ENCODE measurements around the gene RAB18.
"Not testable (repeated sequence)": the region's sequence is repeated elsewhere in the genome, so short reads cannot be mapped to it uniquely, and the experiment has no call there.

Gene RAB18

DNA sequence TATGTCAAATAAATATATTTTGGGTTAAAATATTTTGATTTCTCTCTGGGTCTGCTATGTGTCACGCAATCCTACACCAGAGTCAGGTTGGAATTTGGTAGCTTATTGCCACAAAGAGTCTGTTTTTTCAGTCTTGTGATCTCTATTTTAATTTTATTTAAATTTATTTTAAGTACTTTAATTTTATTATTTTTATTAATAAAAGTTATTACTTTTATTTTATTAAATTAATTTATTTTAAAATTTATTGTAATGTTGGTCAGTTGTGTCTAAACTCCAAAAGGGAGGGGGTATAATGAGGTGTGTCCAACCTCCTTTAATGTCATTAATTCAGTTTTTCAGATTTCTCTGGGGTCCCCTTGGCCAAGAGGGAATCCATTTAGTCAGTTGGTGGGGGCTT lies 42.8 kb upstream of the RAB18 start:
- H3K4me3 ChIP-seq (ENCODE audit: low read length) = no peak overlapping the region
- H3K36me3 ChIP-seq (replicated peaks; ENCODE audit: low read depth, low read length) = no peaks in the 10 kb centered on the region
- no peaks in the 10 kb centered on the region for H3K79me2 ChIP-seq (ENCODE audit: low read length)
- H4K20me1 ChIP-seq (ENCODE audit: insufficient read depth, low read length) = no peaks in the 10 kb centered on the region
- no peak overlapping the region for H2AFZ ChIP-seq (ENCODE audit: low read depth, low read length)
- peaks cover 5% of the 10 kb centered on the region; the same call in 1 of the 2 replicates for H3K4me1 ChIP-seq (ENCODE audit: low read length)
- H3K4me2 ChIP-seq (ENCODE audit: low read length) = no peak overlapping the region
- no peak overlapping the region for H3K9ac ChIP-seq (ENCODE audit: low read length)
- H3K27ac ChIP-seq (ENCODE audit: low read length) = no peak overlapping the region
- no peaks in the 10 kb centered on the region for H3K9me3 ChIP-seq (ENCODE audit: insufficient read depth, low read length)
- TF ChIP-seq, protein P1, sequence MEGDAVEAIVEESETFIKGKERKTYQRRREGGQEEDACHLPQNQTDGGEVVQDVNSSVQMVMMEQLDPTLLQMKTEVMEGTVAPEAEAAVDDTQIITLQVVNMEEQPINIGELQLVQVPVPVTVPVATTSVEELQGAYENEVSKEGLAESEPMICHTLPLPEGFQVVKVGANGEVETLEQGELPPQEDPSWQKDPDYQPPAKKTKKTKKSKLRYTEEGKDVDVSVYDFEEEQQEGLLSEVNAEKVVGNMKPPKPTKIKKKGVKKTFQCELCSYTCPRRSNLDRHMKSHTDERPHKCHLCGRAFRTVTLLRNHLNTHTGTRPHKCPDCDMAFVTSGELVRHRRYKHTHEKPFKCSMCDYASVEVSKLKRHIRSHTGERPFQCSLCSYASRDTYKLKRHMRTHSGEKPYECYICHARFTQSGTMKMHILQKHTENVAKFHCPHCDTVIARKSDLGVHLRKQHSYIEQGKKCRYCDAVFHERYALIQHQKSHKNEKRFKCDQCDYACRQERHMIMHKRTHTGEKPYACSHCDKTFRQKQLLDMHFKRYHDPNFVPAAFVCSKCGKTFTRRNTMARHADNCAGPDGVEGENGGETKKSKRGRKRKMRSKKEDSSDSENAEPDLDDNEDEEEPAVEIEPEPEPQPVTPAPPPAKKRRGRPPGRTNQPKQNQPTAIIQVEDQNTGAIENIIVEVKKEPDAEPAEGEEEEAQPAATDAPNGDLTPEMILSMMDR (IDR thresholded peaks at IDR 0.05; ENCODE audit: low read depth, low read length) = no peak
- TF ChIP-seq EZH2phosphoT487 (IDR thresholded peaks at IDR 0.05; ENCODE audit: low read depth) = no peak
- H3K27me3 ChIP-seq (ENCODE audit: low read depth, low read length) = no peaks in the 10 kb centered on the region

- no peaks in the 10 kb centered on the region for H3K9me3 ChIP-seq (ENCODE audit: insufficient read depth, low read length)
- H4K20me1 ChIP-seq (ENCODE audit: insufficient read depth, low read length) = no peaks in the 10 kb centered on the region
- H3K79me2 ChIP-seq (ENCODE audit: low read length) = no peaks in the 10 kb centered on the region
- no peak overlapping the region for H2AFZ ChIP-seq (ENCODE audit: low read depth, low read length)
- H3K36me3 ChIP-seq (replicated peaks; ENCODE audit: low read depth, low read length) = no peaks in the 10 kb centered on the region
- TF ChIP-seq, protein P1 (IDR thresholded peaks at IDR 0.05; ENCODE audit: low read depth, low read length) = no peak
- no peak for TF ChIP-seq EZH2phosphoT487 (IDR thresholded peaks at IDR 0.05; ENCODE audit: low read depth)
- H3K9ac ChIP-seq (ENCODE audit: low read length) = no peak overlapping the region
- H3K27me3 ChIP-seq (ENCODE audit: low read depth, low read length) = no peaks in the 10 kb centered on the region
- H3K4me1 ChIP-seq (ENCODE audit: low read length) = peaks cover 5% of the 10 kb centered on the region; the same call in 1 of the 2 replicates
- no peak overlapping the region for H3K27ac ChIP-seq (ENCODE audit: low read length)
- no peak overlapping the region for H3K4me3 ChIP-seq (ENCODE audit: low read length)
- H3K4me2 ChIP-seq (ENCODE audit: low read length) = no peak overlapping the region
Measured at GRCh38 chr10:27463961-27464360, 40.1 kb upstream of the RAB18 start.

DNA sequence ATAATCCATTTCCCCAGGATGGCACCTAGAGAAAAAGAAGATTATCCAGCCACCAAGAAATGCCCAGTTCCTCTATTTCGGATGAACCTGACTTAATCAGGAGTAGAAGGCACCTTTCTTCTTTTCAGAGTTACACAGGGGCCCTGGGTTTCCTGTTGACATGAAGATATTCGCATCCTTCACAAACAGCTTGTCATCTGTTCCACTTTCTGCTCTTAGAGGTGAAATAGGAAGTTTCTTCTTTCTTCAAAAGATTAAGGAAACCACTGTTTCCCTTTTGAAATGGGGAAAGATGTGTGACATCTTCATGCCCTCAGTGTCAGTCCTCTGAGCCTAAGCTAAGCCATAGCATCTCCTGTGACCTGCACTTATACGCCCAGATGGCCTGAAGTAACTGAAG lies 39.1 kb upstream of the RAB18 start:
- Histone ChIP-seq H2AFZ (ENCODE audit: low read depth, low read length) (no peak overlapping the region), H3K9ac (ENCODE audit: low read length) (no peak overlapping the region), H4K20me1 (ENCODE audit: insufficient read depth, low read length) (no peaks in the 10 kb centered on the region), H3K4me1 (ENCODE audit: low read length) (peaks cover 5% of the 10 kb centered on the region; the same call in 1 of the 2 replicates), H3K9me3 (ENCODE audit: insufficient read depth, low read length) (no peaks in the 10 kb centered on the region), H3K27ac (ENCODE audit: low read length) (no peak overlapping the region), H3K4me2 (ENCODE audit: low read length) (no peak overlapping the region), H3K27me3 (ENCODE audit: low read depth, low read length) (no peaks in the 10 kb centered on the region), H3K79me2 (ENCODE audit: low read length) (no peaks in the 10 kb centered on the region), H3K4me3 (ENCODE audit: low read length) (no peak overlapping the region), H3K36me3 (replicated peaks; ENCODE audit: low read depth, low read length) (no peaks in the 10 kb centered on the region)
- TF ChIP-seq, protein P1 (IDR thresholded peaks at IDR 0.05; ENCODE audit: low read depth, low read length) = no peak
- no peak for TF ChIP-seq EZH2phosphoT487 (IDR thresholded peaks at IDR 0.05; ENCODE audit: low read depth)

DNA sequence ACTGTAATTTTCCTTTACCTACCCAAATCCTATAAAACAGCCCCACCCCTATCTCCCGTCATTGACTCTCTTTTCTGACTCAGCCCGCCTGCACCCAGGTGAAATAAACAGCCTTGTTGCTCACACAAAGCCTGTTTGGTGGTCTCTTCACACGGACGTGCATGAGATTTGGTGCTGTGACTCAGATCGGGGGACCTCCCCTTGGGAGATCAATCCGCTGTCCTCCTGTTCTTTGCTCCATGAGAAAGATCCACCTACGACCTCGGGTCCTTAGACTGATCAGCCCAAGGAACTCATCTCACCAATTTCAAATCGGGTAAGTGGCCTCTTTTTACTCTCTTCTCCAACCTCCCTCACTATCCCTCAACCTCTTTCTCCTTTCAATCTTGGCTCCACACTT lies 38.5 kb upstream of the RAB18 start:
- not testable (repeated sequence) for H3K27ac ChIP-seq (ENCODE audit: low read length); H3K27me3 ChIP-seq (ENCODE audit: low read depth, low read length); H3K4me3 ChIP-seq (ENCODE audit: low read length); H2AFZ ChIP-seq (ENCODE audit: low read depth, low read length); H3K79me2 ChIP-seq (ENCODE audit: low read length); H3K9me3 ChIP-seq (ENCODE audit: insufficient read depth, low read length); H3K4me2 ChIP-seq (ENCODE audit: low read length); H3K9ac ChIP-seq (ENCODE audit: low read length); H3K4me1 ChIP-seq (ENCODE audit: low read length); H3K36me3 ChIP-seq (replicated peaks; ENCODE audit: low read depth, low read length); H4K20me1 ChIP-seq (ENCODE audit: insufficient read depth, low read length)

DNA sequence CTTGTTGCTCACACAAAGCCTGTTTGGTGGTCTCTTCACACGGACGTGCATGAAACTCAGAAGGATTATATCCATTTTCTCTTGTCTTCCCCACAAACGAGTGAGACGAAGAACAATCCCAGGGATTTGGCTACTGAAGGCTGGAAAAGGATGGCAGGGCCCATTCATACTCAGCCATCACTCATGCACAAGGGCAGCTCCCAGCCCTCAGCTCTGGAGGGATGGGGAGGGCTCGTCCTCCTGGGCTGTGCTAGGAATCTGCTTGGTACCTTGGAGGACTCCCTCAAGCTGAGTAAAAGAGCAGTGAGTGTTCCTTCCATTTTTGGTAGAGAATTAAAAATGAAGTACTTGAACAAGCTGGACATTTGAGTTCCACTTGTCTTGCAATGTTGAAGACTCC lies 33.2 kb upstream of the RAB18 start:
- H3K36me3 ChIP-seq (replicated peaks; ENCODE audit: low read depth, low read length) = no peaks in the 10 kb centered on the region
- H3K9me3 ChIP-seq (ENCODE audit: insufficient read depth, low read length) = no peaks in the 10 kb centered on the region
- no peaks in the 10 kb centered on the region for H3K79me2 ChIP-seq (ENCODE audit: low read length)
- no peak overlapping the region for H3K4me3 ChIP-seq (ENCODE audit: low read length)
- no peak overlapping the region for H3K4me2 ChIP-seq (ENCODE audit: low read length)
- TF ChIP-seq EZH2phosphoT487 (IDR thresholded peaks at IDR 0.05; ENCODE audit: low read depth) = no peak
- TF ChIP-seq, protein P1 (IDR thresholded peaks at IDR 0.05; ENCODE audit: low read depth, low read length) = no peak
- H3K27ac ChIP-seq (ENCODE audit: low read length) = no peak overlapping the region
- H3K9ac ChIP-seq (ENCODE audit: low read length) = no peak overlapping the region
- no peaks in the 10 kb centered on the region for H4K20me1 ChIP-seq (ENCODE audit: insufficient read depth, low read length)
- no peaks in the 10 kb centered on the region for H3K4me1 ChIP-seq (ENCODE audit: low read length)
- no peaks in the 10 kb centered on the region; the same call in 1 of the 2 replicates for H3K27me3 ChIP-seq (ENCODE audit: low read depth, low read length)
- H2AFZ ChIP-seq (ENCODE audit: low read depth, low read length) = no peak overlapping the region

Data from OCI-LY3 (cell line).